NB4 (cell line): Measurements from ENCODE around the gene DNAAF3.

Source experiments
- POLR2A ChIP-seq: IDR thresholded peaks from 2 replicates; pipeline ENCODE4 v1.6.1; 2011; ENCODE audit warnings: mild to moderate bottlenecking; ENCODE audit not compliant: insufficient read length; ENCODE audit errors: extremely low read depth
- TF ChIP-seq, protein P1 (sequence below): IDR thresholded peaks from one replicate; pipeline ENCODE4 v1.5.1; 2012; ENCODE audit warnings: low read depth, low read length

DNA sequence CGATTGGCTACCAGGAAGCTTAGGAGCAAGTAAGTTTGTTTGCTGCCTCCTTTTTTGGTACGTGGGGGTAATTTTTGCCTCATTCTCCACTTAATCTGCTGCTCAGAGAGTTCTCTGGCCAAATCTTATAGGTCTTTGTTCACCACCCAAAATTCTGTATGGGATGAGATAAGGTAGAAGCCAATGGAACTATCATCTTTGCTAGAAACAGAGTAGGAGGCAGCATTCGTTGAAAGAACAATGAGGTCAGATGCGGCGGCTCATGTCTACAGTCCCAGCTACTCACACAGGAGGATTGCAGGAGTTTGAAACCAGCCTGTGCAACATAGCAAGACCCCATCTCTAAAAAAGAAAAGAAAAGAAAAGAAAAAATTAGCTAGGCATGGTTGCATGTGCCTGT lies 5.0 kb upstream of the DNAAF3 start:
- TF ChIP-seq, protein P1, sequence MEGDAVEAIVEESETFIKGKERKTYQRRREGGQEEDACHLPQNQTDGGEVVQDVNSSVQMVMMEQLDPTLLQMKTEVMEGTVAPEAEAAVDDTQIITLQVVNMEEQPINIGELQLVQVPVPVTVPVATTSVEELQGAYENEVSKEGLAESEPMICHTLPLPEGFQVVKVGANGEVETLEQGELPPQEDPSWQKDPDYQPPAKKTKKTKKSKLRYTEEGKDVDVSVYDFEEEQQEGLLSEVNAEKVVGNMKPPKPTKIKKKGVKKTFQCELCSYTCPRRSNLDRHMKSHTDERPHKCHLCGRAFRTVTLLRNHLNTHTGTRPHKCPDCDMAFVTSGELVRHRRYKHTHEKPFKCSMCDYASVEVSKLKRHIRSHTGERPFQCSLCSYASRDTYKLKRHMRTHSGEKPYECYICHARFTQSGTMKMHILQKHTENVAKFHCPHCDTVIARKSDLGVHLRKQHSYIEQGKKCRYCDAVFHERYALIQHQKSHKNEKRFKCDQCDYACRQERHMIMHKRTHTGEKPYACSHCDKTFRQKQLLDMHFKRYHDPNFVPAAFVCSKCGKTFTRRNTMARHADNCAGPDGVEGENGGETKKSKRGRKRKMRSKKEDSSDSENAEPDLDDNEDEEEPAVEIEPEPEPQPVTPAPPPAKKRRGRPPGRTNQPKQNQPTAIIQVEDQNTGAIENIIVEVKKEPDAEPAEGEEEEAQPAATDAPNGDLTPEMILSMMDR: no peak
- no peak for TF ChIP-seq POLR2A
